ENCODE data around the gene MSX1.
A peak's percentile ranks its signal among the peaks of the same experiment; 100 is the strongest.

MSX1 gene

DNA sequence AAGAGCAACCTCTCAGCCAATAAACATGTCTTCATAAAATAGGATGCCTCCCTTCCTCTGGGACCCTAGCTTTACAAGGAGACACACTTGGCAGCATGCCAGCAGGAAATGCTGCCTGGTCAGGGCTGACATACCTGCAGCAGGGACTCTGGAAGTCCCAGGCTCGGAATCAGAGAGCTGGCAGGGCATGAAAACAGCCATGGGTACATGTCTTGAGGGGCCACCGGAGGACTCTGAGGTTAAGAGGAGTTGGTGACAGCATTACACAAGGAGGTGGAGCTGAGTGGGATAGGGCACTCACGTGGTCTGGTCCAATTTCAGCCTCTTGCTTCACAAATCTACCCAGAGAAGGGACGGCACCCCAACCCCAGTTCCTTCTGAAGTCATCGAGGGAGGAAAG is 15.7 kb downstream of the MSX1 start:
- peaks cover 52% of the 10 kb centered on the region for H3K27me3 ChIP-seq
- H3K4me1 ChIP-seq: no peaks in the 10 kb centered on the region; the same call in 1 of the 2 replicates
- peak; percentile 47 for DNase-seq
- H3K9me3 ChIP-seq: no peaks in the 10 kb centered on the region
- TF ChIP-seq, protein P1, sequence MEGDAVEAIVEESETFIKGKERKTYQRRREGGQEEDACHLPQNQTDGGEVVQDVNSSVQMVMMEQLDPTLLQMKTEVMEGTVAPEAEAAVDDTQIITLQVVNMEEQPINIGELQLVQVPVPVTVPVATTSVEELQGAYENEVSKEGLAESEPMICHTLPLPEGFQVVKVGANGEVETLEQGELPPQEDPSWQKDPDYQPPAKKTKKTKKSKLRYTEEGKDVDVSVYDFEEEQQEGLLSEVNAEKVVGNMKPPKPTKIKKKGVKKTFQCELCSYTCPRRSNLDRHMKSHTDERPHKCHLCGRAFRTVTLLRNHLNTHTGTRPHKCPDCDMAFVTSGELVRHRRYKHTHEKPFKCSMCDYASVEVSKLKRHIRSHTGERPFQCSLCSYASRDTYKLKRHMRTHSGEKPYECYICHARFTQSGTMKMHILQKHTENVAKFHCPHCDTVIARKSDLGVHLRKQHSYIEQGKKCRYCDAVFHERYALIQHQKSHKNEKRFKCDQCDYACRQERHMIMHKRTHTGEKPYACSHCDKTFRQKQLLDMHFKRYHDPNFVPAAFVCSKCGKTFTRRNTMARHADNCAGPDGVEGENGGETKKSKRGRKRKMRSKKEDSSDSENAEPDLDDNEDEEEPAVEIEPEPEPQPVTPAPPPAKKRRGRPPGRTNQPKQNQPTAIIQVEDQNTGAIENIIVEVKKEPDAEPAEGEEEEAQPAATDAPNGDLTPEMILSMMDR (IDR thresholded peaks at IDR 0.05; ENCODE audit: low read depth, low read length): no peak
- H3K4me3 ChIP-seq (ENCODE audit: low read depth, low read length): no peak overlapping the region
- H3K36me3 ChIP-seq: no peaks in the 10 kb centered on the region

DNA sequence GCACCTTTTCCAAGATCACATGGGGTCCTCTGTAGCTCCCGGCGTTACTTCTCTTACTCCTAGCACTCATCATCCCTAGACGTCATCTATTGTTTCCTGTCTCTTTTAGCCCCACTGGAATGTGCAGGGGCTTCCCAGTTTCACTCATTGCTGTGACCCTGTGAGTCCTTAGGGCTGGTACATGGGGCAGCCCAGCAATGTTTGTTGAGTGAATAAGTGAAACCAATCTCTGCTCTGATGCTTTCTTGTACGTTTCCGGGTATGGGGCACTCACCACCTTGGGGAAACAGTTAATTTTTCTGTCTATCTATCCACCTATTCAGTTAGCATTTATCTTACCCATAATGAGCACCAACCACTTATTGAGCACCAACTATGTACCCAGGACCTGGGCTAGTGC is 16.1 kb downstream of the MSX1 start:
- no peaks in the 10 kb centered on the region for H3K36me3 ChIP-seq
- TF ChIP-seq, protein P1 (IDR thresholded peaks at IDR 0.05; ENCODE audit: low read depth, low read length): no peak
- no peaks in the 10 kb centered on the region; the same call in 1 of the 2 replicates for H3K4me1 ChIP-seq
- H3K4me3 ChIP-seq (ENCODE audit: low read depth, low read length): no peak overlapping the region
- no peak for DNase-seq
- H3K9me3 ChIP-seq: no peaks in the 10 kb centered on the region
- peaks cover 48% of the 10 kb centered on the region for H3K27me3 ChIP-seq

DNA sequence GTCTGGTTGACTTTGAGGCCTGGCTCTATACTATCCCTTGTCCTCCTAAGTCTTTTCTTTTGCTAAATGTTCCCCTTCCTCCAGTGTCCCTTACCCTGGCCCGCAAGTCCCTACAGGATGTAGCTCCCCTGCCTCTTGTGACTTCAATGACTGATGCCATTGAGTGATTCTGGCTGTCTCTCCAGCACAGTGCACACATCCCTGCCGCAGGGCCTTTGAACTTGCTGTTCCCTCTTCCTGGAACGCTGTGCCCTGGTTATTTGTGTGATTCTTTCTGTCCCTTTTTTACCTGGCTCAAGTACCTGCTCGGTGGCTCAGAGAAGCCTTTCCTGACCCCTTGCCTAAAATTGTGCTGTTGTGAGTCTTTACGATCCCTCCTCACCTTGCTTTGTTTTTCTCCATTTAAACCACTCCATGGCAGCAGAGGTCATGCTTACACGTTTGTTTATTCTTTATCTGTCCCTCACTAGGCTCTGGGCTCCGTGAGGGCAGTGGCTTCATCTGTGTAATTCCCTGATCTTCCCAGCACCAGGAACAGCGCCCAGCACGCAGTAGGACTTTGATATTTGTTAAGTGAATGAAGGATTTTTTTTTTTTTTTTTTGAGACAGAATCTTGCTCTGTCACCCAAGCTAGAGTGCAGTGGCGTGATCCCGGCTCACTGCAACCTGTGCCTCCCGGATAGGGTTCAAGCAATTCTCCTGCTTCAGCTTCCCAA is 17.6 kb downstream of the MSX1 start:
- Histone ChIP-seq H3K27me3 (peaks cover 33% of the 10 kb centered on the region), H3K4me3 (ENCODE audit: low read depth, low read length) (no peak overlapping the region), H3K36me3 (no peaks in the 10 kb centered on the region), H3K4me1 (no peaks in the 10 kb centered on the region; the same call in none of the 2 replicates), H3K9me3 (no peaks in the 10 kb centered on the region)
- no peak for DNase-seq
- TF ChIP-seq, protein P1 (IDR thresholded peaks at IDR 0.05; ENCODE audit: low read depth, low read length): no peak

DNA sequence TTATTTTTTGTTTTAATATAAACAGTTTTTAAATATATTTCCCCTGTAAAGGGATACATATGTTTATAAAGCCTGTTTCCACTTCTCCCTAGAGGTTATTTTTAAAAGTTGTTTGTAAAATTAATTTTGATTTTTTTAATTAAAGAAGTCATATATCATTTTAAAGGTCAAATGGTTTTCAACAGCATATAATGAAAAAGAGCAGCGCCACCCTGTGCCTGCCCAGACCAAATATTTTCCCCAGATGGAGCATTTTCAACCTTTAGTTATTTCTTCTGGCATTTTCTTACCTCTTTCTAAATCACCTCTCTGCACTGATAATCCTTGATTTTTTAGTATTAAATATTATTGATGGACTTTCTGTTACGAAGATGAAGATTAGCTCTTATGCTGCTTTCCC is 21.0 kb downstream of the MSX1 start:
- no peaks in the 10 kb centered on the region for H3K9me3 ChIP-seq
- H3K36me3 ChIP-seq: no peaks in the 10 kb centered on the region
- no peaks in the 10 kb centered on the region; the same call in 1 of the 2 replicates for H3K27me3 ChIP-seq
- no peaks in the 10 kb centered on the region; the same call in 1 of the 2 replicates for H3K4me1 ChIP-seq
- DNase-seq: no peak
- no peak overlapping the region for H3K4me3 ChIP-seq (ENCODE audit: low read depth, low read length)
- TF ChIP-seq, protein P1 (IDR thresholded peaks at IDR 0.05; ENCODE audit: low read depth, low read length): peak; percentile 49

DNA sequence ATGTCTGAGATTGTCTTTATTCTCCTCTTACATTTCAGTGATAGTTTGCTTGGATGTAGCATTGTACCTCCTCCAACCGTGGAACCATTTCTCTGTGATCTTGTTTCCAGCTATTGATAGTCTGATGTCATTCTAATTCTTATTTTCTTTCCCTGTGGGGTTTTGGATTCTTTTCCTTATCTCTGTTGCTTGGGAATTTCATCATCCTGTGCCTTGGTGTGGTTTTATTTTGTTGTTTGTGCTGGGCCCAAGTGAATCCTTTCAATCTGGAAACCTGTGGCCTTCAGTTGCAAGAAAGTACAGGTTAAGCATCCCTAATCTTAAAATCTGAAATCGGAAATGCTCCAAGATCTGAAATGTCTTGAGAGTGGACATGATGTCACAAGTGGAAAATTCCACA is 22.0 kb downstream of the MSX1 start:
- TF ChIP-seq, protein P1 (IDR thresholded peaks at IDR 0.05; ENCODE audit: low read depth, low read length): no peak
- no peaks in the 10 kb centered on the region for H3K9me3 ChIP-seq
- no peaks in the 10 kb centered on the region for H3K36me3 ChIP-seq
- DNase-seq: no peak
- H3K4me1 ChIP-seq: no peaks in the 10 kb centered on the region; the same call in 1 of the 2 replicates
- H3K27me3 ChIP-seq: no peaks in the 10 kb centered on the region; the same call in 1 of the 2 replicates
- no peak overlapping the region for H3K4me3 ChIP-seq (ENCODE audit: low read depth, low read length)

DNA sequence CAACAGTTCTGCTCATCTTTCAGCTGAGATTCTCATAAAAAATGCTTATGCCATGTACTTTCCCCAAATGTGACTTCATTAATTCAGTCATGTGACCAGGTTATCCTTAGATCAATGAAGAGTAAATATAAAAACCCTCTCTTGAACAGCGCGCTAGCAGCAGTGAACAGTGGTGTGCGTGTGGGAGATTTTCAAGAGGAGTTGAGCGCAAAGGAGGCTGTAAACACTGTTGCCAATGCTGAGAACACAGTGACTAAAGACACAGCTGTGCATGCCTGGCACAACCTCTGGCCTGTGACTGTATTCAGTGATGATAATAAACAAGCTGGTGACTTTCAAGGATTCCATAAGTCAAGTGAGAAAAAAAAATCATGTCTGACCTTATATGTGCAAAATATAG is 25.1 kb downstream of the MSX1 start:
- no peaks in the 10 kb centered on the region; the same call in 1 of the 2 replicates for H3K4me1 ChIP-seq
- TF ChIP-seq, protein P1 (IDR thresholded peaks at IDR 0.05; ENCODE audit: low read depth, low read length): no peak
- no peak overlapping the region for H3K4me3 ChIP-seq (ENCODE audit: low read depth, low read length)
- H3K36me3 ChIP-seq: no peaks in the 10 kb centered on the region
- DNase-seq: no peak
- peaks cover 3% of the 10 kb centered on the region for H3K27me3 ChIP-seq
- no peaks in the 10 kb centered on the region for H3K9me3 ChIP-seq
